ENCODE data around the gene LCE6A. TPM values are rescaled to one million over a fixed set of nuclear protein-coding genes. Genes with fewer than 3 reads are reported as not detected.

The LCE6A gene
- total RNA-seq, 1 donor from 2014 or later, result not detected

- TF ChIP-seq CTCF (IDR thresholded peaks at IDR 0.05), result no peak
- H3K4me3 ChIP-seq, result no peak within 1 kb of the TSS
- DNase-seq, result no peak
- no peak for ATAC-seq
- H3K36me3 ChIP-seq, result no peaks in the 10 kb centered on the region
- peaks cover 3% of the 10 kb centered on the region for H3K27me3 ChIP-seq
- H3K27ac ChIP-seq, result no peak within 1 kb of the TSS
- no peaks in the 10 kb centered on the region for H3K4me1 ChIP-seq
- no peaks in the 10 kb centered on the region for H3K9me3 ChIP-seq
- intact Hi-C loops (cut with DNase I), result no loop called here
Measured at GRCh38 chr1:152811671-152812070, 31.0 kb upstream of the LCE6A start, which contains the start of gene LCE1B. LCE1B (plus strand) TSS chr1:152811971; CDS start chr1:152812447, 476 bp downstream.

GRCh38 chr1:152817309-152817708, 25.3 kb upstream of the LCE6A start:
- intact Hi-C loops (cut with DNase I), result no loop called here
- no peak overlapping the region for H3K27ac ChIP-seq
- H3K36me3 ChIP-seq, result no peaks in the 10 kb centered on the region
- H3K4me3 ChIP-seq, result no peak overlapping the region
- TF ChIP-seq CTCF (IDR thresholded peaks at IDR 0.05), result no peak
- DNase-seq, result no peak
- H3K4me1 ChIP-seq, result no peaks in the 10 kb centered on the region
- no peaks in the 10 kb centered on the region for H3K9me3 ChIP-seq
- no peaks in the 10 kb centered on the region for H3K27me3 ChIP-seq
- no peak for ATAC-seq

GRCh38 chr1:152823294-152823693, 19.4 kb upstream of the LCE6A start:
- DNase-seq (no peak), ATAC-seq (no peak)
- Histone ChIP-seq H3K27me3 (no peaks in the 10 kb centered on the region), H3K9me3 (no peaks in the 10 kb centered on the region), H3K36me3 (no peaks in the 10 kb centered on the region), H3K4me1 (no peaks in the 10 kb centered on the region), H3K4me3 (no peak overlapping the region), H3K27ac (no peak overlapping the region)
- no peak for TF ChIP-seq CTCF (IDR thresholded peaks at IDR 0.05)
- intact Hi-C loops (cut with DNase I), result no loop called here

- TF ChIP-seq CTCF (IDR thresholded peaks at IDR 0.05), result no peak
- no peak for DNase-seq
- no peak for ATAC-seq
- Histone ChIP-seq H3K9me3 (no peaks in the 10 kb centered on the region), H3K27me3 (no peaks in the 10 kb centered on the region), H3K27ac (no peak overlapping the region), H3K36me3 (no peaks in the 10 kb centered on the region), H3K4me1 (no peaks in the 10 kb centered on the region), H3K4me3 (no peak overlapping the region)
- intact Hi-C loops (cut with DNase I), result no loop called here
Measured at GRCh38 chr1:152824964-152825363, 17.7 kb upstream of the LCE6A start.

GRCh38 chr1:152827173-152827572, 15.5 kb upstream of the LCE6A start, which contains the start of gene LCE1A:
LCE1A (plus strand) TSS chr1:152827473; CDS start chr1:152827473, 0 bp downstream.
- Histone ChIP-seq H3K9me3 (no peaks in the 10 kb centered on the region), H3K27ac (no peak within 1 kb of the TSS), H3K36me3 (no peaks in the 10 kb centered on the region), H3K4me3 (no peak within 1 kb of the TSS), H3K27me3 (no peaks in the 10 kb centered on the region), H3K4me1 (no peaks in the 10 kb centered on the region)
- no peak for ATAC-seq
- no peak for DNase-seq
- intact Hi-C loops (cut with DNase I), result no loop called here
- TF ChIP-seq CTCF (IDR thresholded peaks at IDR 0.05), result no peak

GRCh38 chr1:152836870-152837269, 5.8 kb upstream of the LCE6A start:
- no peak for DNase-seq
- no peak for ATAC-seq
- Histone ChIP-seq H3K4me3 (no peak overlapping the region), H3K36me3 (no peaks in the 10 kb centered on the region), H3K27ac (no peak overlapping the region), H3K4me1 (no peaks in the 10 kb centered on the region), H3K27me3 (no peaks in the 10 kb centered on the region), H3K9me3 (no peaks in the 10 kb centered on the region)
- TF ChIP-seq CTCF (IDR thresholded peaks at IDR 0.05), result no peak
- intact Hi-C loops (cut with DNase I), result no loop called here
